ENCODE measurements around the gene MAN2A2. TPM values are rescaled to one million over a fixed set of nuclear protein-coding genes. Genes with fewer than 3 reads are reported as not detected.
A peak's percentile ranks its signal among the peaks of the same experiment; 100 is the strongest.

The MAN2A2 gene
- total RNA-seq, 1 experiment from 2014 or later: 27.4 TPM

DNA sequence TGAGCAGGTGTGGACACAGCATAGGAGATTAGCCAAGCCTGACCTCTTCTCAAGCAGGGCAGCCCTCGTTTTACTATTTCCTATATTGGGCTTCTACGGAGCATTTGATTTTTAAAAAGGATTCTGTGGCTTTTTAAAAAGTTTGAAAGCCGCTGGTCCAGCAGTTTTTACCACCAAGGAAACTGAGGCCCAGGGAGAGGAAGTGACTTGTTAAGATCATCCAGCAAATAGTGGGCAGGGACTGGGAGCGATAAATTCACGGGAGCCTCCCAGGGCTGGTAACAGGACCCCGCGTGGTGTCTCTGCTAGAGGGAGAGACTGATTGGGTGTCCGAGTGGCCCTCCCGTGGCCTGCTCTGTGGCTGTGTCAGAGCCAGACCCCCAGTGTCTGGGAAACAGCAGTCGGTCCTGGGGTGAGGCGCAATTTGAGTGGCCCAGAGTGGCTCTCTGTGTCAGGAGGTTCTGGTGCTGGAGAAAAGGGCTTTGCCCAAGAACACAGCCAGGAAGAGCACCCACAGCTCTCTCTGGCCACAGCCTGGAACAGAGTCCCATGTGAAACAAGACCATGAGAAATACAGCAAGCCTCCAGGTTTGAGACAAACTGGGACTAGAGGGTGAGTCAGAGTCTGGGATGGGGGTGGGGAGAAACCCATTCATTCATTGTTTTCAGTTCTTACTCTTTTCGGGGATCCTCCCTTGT lies 30.5 kb upstream of the MAN2A2 start:
- H3K4me1 Mint-ChIP-seq: peaks cover 54 to 60% of the 10 kb centered on the region in 2 experiments
- Histone ChIP-seq H3K79me1 (ENCODE audit: insufficient read depth, low read depth, low read length, poor library complexity, severe bottlenecking) (peaks cover 2% of the 10 kb centered on the region), H3K18ac (ENCODE audit: insufficient read length, low read depth, low read length) (no peak overlapping the region), H4K5ac (ENCODE audit: insufficient read length, low read depth, low read length) (no peak overlapping the region), H3T11ph (ENCODE audit: low read length) (no peak overlapping the region), H3K27ac (ENCODE audit: insufficient read length, low read depth, low read length) (no peak overlapping the region), H2AK5ac (ENCODE audit: insufficient read length, low read length) (no peak overlapping the region), H3K23ac (ENCODE audit: insufficient read length, low read depth, low read length) (no peak overlapping the region), H3K4me1 (ENCODE audit: insufficient read depth, low read length) (peaks cover 6% of the 10 kb centered on the region; the same call in 1 of the 2 replicates), H3K23me2 (ENCODE audit: insufficient read length, low read depth, low read length, poor library complexity, severe bottlenecking) (peaks cover 8% of the 10 kb centered on the region), H2AFZ (ENCODE audit: low read length) (no peak overlapping the region), H3K56ac (ENCODE audit: insufficient read length, low read depth, low read length) (no peak overlapping the region), H3K79me2 (ENCODE audit: insufficient read depth, low read length) (no peaks in the 10 kb centered on the region), H4K8ac (replicated peaks; ENCODE audit: insufficient read length, low read depth, low read length) (no peak overlapping the region), H2BK120ac (ENCODE audit: low read depth, low read length, poor library complexity, severe bottlenecking) (no peak overlapping the region), H3K4me2 (ENCODE audit: insufficient read depth, insufficient read length, low read length) (peak overlapping the region; percentile 39), H2BK12ac (ENCODE audit: insufficient read length, low read depth, low read length) (no peak overlapping the region), H4K20me1 (ENCODE audit: control insufficient read depth, insufficient read depth, insufficient read length) (no peaks in the 10 kb centered on the region), H3K9me3 (ENCODE audit: control insufficient read depth, low read depth, low read length) (no peaks in the 10 kb centered on the region), H4K91ac (ENCODE audit: insufficient read length, low read depth, low read length) (no peak overlapping the region), H2BK5ac (ENCODE audit: insufficient read length, low read length) (no peak overlapping the region), H3K9ac (ENCODE audit: extremely low read depth, insufficient read length, low read length) (no peak overlapping the region), H3K14ac (ENCODE audit: insufficient read depth, low read length) (no peak overlapping the region), H3K27me3 (ENCODE audit: insufficient read depth, low read length) (no peaks in the 10 kb centered on the region), H2BK20ac (ENCODE audit: low read depth, low read length, poor library complexity, severe bottlenecking) (no peak overlapping the region), H2BK15ac (ENCODE audit: low read depth, low read length) (no peak overlapping the region), H3K4ac (ENCODE audit: low read depth, low read length) (no peak overlapping the region)
- H3K27me3 Mint-ChIP-seq (ENCODE audit: low read depth): no peaks in the 10 kb centered on the region
- H3K27ac Mint-ChIP-seq: no peak overlapping the region
- peak; percentile 30 for DNase-seq
- WGBS (ENCODE audit: extremely low coverage, insufficient read length, low lambda C conversion rate): no CpG with 5 or more reads among the region's 12 CpGs
- H3K4me3 Mint-ChIP-seq: peak overlapping the region; percentile 65 to 81
- H3K36me3 Mint-ChIP-seq (ENCODE audit: insufficient read depth in 1 of 3, low read depth in 3 of 3): peaks cover 10 to 15% (median 15%) of the 10 kb centered on the region in 3 experiments
- H3K9me3 Mint-ChIP-seq: peaks cover 0 to 2% of the 10 kb centered on the region in 2 experiments; a peak in 2 of 5 replicates
- TF ChIP-seq, protein P1, sequence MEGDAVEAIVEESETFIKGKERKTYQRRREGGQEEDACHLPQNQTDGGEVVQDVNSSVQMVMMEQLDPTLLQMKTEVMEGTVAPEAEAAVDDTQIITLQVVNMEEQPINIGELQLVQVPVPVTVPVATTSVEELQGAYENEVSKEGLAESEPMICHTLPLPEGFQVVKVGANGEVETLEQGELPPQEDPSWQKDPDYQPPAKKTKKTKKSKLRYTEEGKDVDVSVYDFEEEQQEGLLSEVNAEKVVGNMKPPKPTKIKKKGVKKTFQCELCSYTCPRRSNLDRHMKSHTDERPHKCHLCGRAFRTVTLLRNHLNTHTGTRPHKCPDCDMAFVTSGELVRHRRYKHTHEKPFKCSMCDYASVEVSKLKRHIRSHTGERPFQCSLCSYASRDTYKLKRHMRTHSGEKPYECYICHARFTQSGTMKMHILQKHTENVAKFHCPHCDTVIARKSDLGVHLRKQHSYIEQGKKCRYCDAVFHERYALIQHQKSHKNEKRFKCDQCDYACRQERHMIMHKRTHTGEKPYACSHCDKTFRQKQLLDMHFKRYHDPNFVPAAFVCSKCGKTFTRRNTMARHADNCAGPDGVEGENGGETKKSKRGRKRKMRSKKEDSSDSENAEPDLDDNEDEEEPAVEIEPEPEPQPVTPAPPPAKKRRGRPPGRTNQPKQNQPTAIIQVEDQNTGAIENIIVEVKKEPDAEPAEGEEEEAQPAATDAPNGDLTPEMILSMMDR (conservative IDR thresholded peaks at IDR 0.05): no peak

Data from H9 (cell line).